ENCODE results near the gene CXCR2. TPM values are rescaled to one million over a fixed set of nuclear protein-coding genes. Genes with fewer than 3 reads are reported as not detected.

The CXCR2 gene
- total RNA-seq = not detected in 2 replicates

DNA sequence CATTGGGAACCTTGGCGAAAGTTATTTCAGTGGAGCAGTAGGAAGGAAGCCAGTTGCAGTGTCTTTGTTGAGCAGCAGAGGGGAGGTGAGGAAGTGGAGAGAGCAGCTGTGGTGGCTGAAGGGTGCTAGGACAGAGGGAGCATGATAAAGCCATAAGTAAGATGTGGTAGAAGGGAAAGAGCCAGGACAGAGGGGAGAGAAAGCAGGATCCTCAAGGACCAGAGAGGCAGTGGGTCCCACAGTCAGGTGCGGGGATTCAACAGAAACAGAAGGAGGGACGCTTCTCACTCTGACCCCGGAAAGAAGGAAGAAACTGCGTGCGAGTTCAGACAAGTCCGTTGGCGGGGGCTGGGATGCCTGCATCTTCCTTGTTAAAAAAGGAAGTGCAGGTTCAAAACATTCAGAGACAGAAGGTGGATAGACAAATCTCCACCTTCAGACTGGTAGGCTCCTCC lies at the start of gene CXCR2:
Gene CXCR2 (plus strand): TSS at position 403 of the 455 bp plus-strand sequence. CDS start 8,774 bp downstream, outside the sequence.

GRCh38 chr2:218166791-218167190 lies 41.0 kb downstream of the CXCR2 start, which contains the start of gene CXCR1:
CXCR1 (minus strand) TSS chr2:218166962; CDS start chr2:218165211, 1,751 bp downstream.

Other genes with a start within 250 kb of the CXCR2 start
- 82.9 and 101 TPM in 2 replicates for gene TNS1, start 123.0 kb upstream of the CXCR2 start, total RNA-seq
- gene RUFY4, start 56.8 kb upstream of the CXCR2 start, total RNA-seq = not detected in 2 replicates
- gene CXCR1, start 40.9 kb downstream of the CXCR2 start, total RNA-seq = not detected in 2 replicates
- gene ARPC2, start 91.2 kb downstream of the CXCR2 start, total RNA-seq = 177 and 192 TPM in 2 replicates
- gene GPBAR1, start 135.0 kb downstream of the CXCR2 start, total RNA-seq = 0.50 and 2.1 TPM in 2 replicates
- gene AAMP, start 144.1 kb downstream of the CXCR2 start, total RNA-seq = 126 and 132 TPM in 2 replicates
- gene PNKD, start 144.5 kb downstream of the CXCR2 start, total RNA-seq = 37.4 and 40.8 TPM in 2 replicates
- 80.8 and 96.0 TPM in 2 replicates for gene TMBIM1, start 166.5 kb downstream of the CXCR2 start, total RNA-seq
- not detected in 2 replicates for gene CATIP, start 230.8 kb downstream of the CXCR2 start, total RNA-seq